ENCODE data around the gene AKT1S1. TPM values are rescaled to one million over a fixed set of nuclear protein-coding genes. Genes with fewer than 3 reads are reported as not detected.

AKT1S1 gene
- total RNA-seq, 1 donor from 2014 or later: 29.4 TPM

DNA sequence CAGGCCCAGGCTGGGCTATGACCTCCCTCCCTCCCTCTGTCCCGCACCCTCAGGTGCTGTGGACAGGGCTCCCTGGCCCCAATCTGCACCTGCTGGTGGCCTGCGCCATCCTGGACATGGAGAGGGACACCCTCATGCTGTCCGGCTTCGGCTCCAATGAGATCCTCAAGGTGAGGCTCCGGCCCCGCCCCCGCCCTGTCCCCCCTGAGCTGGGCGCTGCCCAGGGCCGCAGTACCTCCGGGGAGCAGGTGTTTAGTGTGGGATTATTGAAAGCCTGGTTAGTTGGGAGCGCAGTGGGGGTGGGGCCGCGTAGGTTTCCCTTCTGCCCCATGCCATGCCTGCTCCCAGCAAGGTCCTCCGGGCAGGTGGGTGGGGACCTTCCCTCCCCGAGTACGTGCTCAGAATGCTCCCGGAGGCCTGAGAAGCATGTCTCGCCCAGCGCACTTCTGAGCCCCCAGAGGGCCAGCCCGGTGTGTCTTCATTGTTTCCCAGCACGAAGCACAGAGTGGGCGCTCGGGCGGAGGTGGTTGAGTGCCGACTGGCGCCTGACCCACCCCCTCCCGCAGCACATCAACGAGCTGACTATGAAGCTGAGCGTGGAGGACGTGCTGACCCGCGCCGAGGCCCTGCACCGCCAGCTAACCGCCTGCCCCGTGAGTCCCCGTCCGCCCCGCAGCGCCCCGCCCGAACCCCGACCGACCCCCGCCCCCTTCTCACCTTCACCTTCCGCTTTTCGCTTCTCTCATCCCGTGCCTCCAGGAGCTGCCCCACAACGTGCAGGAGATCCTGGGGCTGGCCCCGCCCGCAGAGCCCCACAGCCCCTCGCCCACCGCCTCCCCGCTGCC lies 10.7 kb upstream of the AKT1S1 start:
- DNase-seq (peak; percentile 64), ATAC-seq (no peak)
- Histone ChIP-seq H3K27me3 (no peaks in the 10 kb centered on the region), H3K4me1 (peaks cover 7% of the 10 kb centered on the region), H3K27ac (no peak overlapping the region), H3K36me3 (peaks cover 30% of the 10 kb centered on the region), H3K9me3 (no peaks in the 10 kb centered on the region), H3K4me3 (no peak overlapping the region)
- intact Hi-C loops (cut with DNase I): no loop called here
- TF ChIP-seq, protein P1, sequence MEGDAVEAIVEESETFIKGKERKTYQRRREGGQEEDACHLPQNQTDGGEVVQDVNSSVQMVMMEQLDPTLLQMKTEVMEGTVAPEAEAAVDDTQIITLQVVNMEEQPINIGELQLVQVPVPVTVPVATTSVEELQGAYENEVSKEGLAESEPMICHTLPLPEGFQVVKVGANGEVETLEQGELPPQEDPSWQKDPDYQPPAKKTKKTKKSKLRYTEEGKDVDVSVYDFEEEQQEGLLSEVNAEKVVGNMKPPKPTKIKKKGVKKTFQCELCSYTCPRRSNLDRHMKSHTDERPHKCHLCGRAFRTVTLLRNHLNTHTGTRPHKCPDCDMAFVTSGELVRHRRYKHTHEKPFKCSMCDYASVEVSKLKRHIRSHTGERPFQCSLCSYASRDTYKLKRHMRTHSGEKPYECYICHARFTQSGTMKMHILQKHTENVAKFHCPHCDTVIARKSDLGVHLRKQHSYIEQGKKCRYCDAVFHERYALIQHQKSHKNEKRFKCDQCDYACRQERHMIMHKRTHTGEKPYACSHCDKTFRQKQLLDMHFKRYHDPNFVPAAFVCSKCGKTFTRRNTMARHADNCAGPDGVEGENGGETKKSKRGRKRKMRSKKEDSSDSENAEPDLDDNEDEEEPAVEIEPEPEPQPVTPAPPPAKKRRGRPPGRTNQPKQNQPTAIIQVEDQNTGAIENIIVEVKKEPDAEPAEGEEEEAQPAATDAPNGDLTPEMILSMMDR (IDR thresholded peaks at IDR 0.05): no peak

DNA sequence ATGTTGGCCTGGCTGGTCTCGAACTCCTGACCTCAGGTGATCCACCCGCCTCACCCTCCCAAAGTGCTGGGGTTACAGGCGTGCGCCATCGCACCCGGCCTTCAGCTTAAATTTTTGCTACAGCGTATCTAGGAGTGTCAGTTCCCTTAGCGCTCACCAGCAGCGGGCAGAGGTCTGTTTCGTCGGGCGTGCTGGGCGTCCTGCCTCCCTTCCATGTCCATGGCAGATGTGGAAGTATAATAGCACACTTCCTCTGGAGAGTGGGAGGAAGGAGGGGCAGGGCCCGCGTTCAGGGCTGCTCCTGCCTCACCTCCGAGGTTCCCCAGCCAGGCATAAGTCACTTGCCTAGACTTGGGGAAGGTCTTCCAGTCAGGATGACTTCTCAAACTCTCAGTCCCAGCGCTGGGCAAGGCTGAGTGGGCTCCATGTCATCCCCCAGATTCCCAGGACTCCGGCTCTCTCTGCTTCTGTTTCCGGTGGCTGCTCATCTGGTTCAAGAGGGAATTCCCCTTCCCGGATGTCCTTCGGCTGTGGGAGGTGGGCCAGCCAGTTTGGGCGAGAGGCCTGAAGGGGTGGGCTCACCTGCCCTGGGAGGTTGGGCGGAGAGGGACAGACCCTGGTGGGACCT lies 10.0 kb upstream of the AKT1S1 start:
- Histone ChIP-seq H3K9me3 (no peaks in the 10 kb centered on the region), H3K36me3 (peaks cover 37% of the 10 kb centered on the region), H3K27ac (no peak overlapping the region), H3K4me1 (peaks cover 7% of the 10 kb centered on the region), H3K27me3 (no peaks in the 10 kb centered on the region), H3K4me3 (no peak overlapping the region)
- no peak for DNase-seq
- TF ChIP-seq, protein P1 (IDR thresholded peaks at IDR 0.05): no peak
- no peak for ATAC-seq
- intact Hi-C loops (cut with DNase I): no loop called here

DNA sequence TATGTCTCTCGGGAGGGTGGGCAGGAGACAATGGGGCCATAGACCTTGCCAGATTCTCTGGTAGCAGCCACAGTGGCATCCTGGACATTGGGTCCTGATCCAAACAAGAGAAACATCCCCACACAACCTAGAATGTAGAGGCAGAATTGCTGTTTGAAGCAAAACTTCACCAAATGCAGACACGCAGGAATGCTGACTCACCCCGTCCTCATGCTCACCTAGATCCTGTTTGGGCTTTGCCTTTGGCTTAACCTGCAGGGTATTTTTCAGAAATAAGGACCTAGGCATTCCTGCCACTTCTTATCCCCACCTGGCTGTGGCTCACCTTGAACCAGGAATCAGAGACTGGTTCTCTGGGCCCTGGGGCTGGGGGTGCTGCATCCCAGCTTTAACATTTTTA lies 7.6 kb upstream of the AKT1S1 start:
- ATAC-seq (no peak), DNase-seq (no peak)
- Histone ChIP-seq H3K4me3 (no peak overlapping the region), H3K4me1 (no peaks in the 10 kb centered on the region), H3K9me3 (no peaks in the 10 kb centered on the region), H3K27me3 (no peaks in the 10 kb centered on the region), H3K36me3 (peaks cover 61% of the 10 kb centered on the region), H3K27ac (no peak overlapping the region)
- TF ChIP-seq, protein P1 (IDR thresholded peaks at IDR 0.05): no peak
- intact Hi-C loops (cut with DNase I): no loop called here

DNA sequence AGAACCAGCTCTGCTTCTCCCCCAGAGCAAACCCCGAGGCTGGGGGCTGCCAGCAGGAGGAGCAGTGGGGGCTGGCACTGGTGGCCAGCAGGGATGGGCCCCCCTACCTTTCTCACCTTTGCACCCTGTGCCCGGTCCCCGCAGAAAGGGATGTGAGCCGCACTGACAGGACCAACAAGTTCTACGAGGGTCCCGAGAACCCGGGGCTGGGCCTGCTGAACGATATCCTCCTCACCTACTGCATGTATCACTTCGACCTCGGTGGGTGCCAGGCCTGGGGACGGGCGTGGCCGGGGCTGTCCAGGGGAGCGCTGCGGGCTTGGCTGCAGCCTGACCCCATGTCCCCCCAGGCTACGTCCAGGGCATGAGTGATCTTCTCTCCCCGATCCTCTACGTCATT lies 7.0 kb upstream of the AKT1S1 start:
- intact Hi-C loops (cut with DNase I): no loop called here
- Histone ChIP-seq H3K9me3 (no peaks in the 10 kb centered on the region), H3K36me3 (peaks cover 67% of the 10 kb centered on the region), H3K27ac (no peak overlapping the region), H3K27me3 (no peaks in the 10 kb centered on the region), H3K4me1 (peaks cover 4% of the 10 kb centered on the region), H3K4me3 (no peak overlapping the region)
- ATAC-seq (no peak), DNase-seq (no peak)
- TF ChIP-seq, protein P1 (IDR thresholded peaks at IDR 0.05): no peak

DNA sequence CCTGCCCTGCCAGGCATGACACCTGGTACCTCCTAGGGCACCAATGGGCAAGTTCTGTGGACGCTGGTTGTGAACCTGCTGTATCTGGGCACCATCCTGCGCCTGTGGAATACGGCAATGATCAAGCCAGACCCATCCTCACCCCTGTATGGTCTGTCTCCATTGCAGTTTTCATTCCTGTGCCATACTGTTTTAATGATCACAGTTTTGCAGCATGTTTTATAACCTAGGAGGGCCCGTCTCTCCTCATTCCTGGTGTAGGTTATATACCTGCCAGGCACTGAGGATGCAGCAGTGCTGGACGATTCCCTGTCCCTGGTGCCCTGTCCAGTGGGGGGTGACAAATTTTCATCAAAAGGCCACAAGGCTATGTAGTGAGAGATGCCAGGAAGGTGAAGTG lies 5.9 kb upstream of the AKT1S1 start:
- ATAC-seq: no peak
- Histone ChIP-seq H3K9me3 (no peaks in the 10 kb centered on the region), H3K4me1 (peaks cover 14% of the 10 kb centered on the region), H3K27ac (no peak overlapping the region), H3K36me3 (peaks cover 72% of the 10 kb centered on the region), H3K27me3 (no peaks in the 10 kb centered on the region), H3K4me3 (no peak overlapping the region)
- intact Hi-C loops (cut with DNase I): no loop called here
- no peak for DNase-seq
- TF ChIP-seq, protein P1 (IDR thresholded peaks at IDR 0.05): no peak
